IMR-90 (cell line): ENCODE data around the gene TIGAR. TPM values are rescaled to one million over a fixed set of nuclear protein-coding genes. Genes with fewer than 3 reads are reported as not detected.

ENCODE experiments used
- ATAC-seq: fragments of 200-7000 bp; cut with Tn5 transposase; 2 replicates; pipeline ENCODE4 v1.9.1; 2020; ENCODE audit warnings: low read depth, mild to moderate bottlenecking, moderate library complexity
- BruUV-seq: library from RNA; stranded (reverse); fragments of 400-500 nt; replicated peaks from 2 replicates; lab custom pipeline; 2021; lab: Mats Ljungman, UMichigan
- CTCF ChIA-PET: fragments of 300-600 bp; formaldehyde crosslinking; extraction: SDS; loops from one replicate; lab custom pipeline; 2021; ENCODE audit warnings: antibody characterized with exemption; lab: Yijun Ruan, JAX
- POLR2A ChIA-PET: fragments of 300-600 bp; sonication (Branson Sonifier 250); formaldehyde crosslinking; loops from one replicate; lab custom pipeline; 2022; ENCODE audit warnings: antibody characterized with exemption; ENCODE audit not compliant: unreplicated experiment; lab: Charles Lee
- DNase-seq: peaks from one replicate; pipeline ENCODE4 v3.0.0; 2013
- H2AFZ ChIP-seq: replicated peaks from 2 replicates; pipeline ENCODE3; 2013; ENCODE audit warnings: low read length, mild to moderate bottlenecking; ENCODE audit not compliant: poor library complexity
- H2AK5ac ChIP-seq: 2 replicates; pipeline ENCODE4 v1.6.1; 2013; ENCODE audit warnings: low read depth, low read length, inconsistent platforms
- H2AK9ac ChIP-seq: replicated peaks from 2 replicates; pipeline ENCODE3; 2013; ENCODE audit warnings: mild to moderate bottlenecking, low read depth, low read length, moderate library complexity; ENCODE audit not compliant: poor library complexity
- H2BK120ac ChIP-seq: 2 replicates; pipeline ENCODE4 v1.6.1; 2013; ENCODE audit warnings: low read depth, low read length, inconsistent platforms
- H2BK15ac ChIP-seq: 3 replicates; pipeline ENCODE4 v1.6.1; 2013; ENCODE audit warnings: low read depth, low read length, inconsistent platforms
- H2BK20ac ChIP-seq: 2 replicates; pipeline ENCODE4 v1.6.1; 2013; ENCODE audit warnings: low read depth, mild to moderate bottlenecking, inconsistent platforms, low read length, moderate library complexity
- H2BK5ac ChIP-seq: 2 replicates; pipeline ENCODE4 v1.6.1; 2013; ENCODE audit warnings: mild to moderate bottlenecking, low read depth, low read length, inconsistent platforms; ENCODE audit not compliant: poor library complexity, severe bottlenecking
- H3K14ac ChIP-seq: replicated peaks from 2 replicates; pipeline ENCODE4 v1.6.1; 2013; ENCODE audit warnings: low read depth, low read length, inconsistent platforms
- H3K18ac ChIP-seq: 2 replicates; pipeline ENCODE4 v1.6.1; 2013; ENCODE audit warnings: low read depth, low read length, control low read depth
- H3K23ac ChIP-seq: 2 replicates; pipeline ENCODE4 v1.6.1; 2013; ENCODE audit warnings: low read depth, low read length, inconsistent platforms
- H3K27ac ChIP-seq: 2 replicates; pipeline ENCODE4 v1.5.1; 2013; ENCODE audit warnings: mild to moderate bottlenecking, control low read depth, low read length; ENCODE audit not compliant: insufficient read depth
- H3K27me3 ChIP-seq: 2 replicates; pipeline ENCODE4 v1.6.1; 2013; ENCODE audit warnings: low read length; ENCODE audit not compliant: control insufficient read depth, insufficient read depth
- H3K36me3 ChIP-seq: 2 replicates; pipeline ENCODE4 v1.6.1; 2013; ENCODE audit warnings: low read length, mixed read lengths; ENCODE audit not compliant: control insufficient read depth, insufficient read depth
- H3K4ac ChIP-seq: 2 replicates; pipeline ENCODE4 v1.6.1; 2013; ENCODE audit warnings: low read depth, low read length, inconsistent platforms
- H3K4me1 ChIP-seq: 2 replicates; pipeline ENCODE4 v1.6.1; 2013; ENCODE audit warnings: low read length, mixed read lengths; ENCODE audit not compliant: control insufficient read depth, insufficient read depth
- H3K4me2 ChIP-seq: 2 replicates; pipeline ENCODE4 v1.6.1; 2013; ENCODE audit warnings: low read depth, mild to moderate bottlenecking, control low read depth, low read length, moderate library complexity
- H3K4me3 ChIP-seq: 2 replicates; pipeline ENCODE4 v1.5.1; 2013; ENCODE audit warnings: low read depth, mild to moderate bottlenecking, control low read depth, low read length, moderate library complexity; ENCODE audit not compliant: insufficient read depth
- H3K56ac ChIP-seq: 2 replicates; pipeline ENCODE4 v1.6.1; 2013; ENCODE audit warnings: low read length, inconsistent platforms; ENCODE audit not compliant: insufficient read depth; ENCODE audit errors: extremely low read depth
- H3K79me1 ChIP-seq, 2 experiments: 2 replicates each; pipeline ENCODE4 v1.6.1; 2013; ENCODE audit warnings: low read length in 2 of 2, inconsistent platforms in 1 of 2, low read depth in 1 of 2
- H3K9ac ChIP-seq: 2 replicates; pipeline ENCODE4 v1.6.1; 2013; ENCODE audit warnings: low read depth, low read length, control low read depth
- H3K9me1 ChIP-seq: 2 replicates; pipeline ENCODE4 v1.6.1; 2013; ENCODE audit warnings: low read length, inconsistent platforms; ENCODE audit not compliant: insufficient read depth
- H3K9me3 ChIP-seq: 2 replicates; pipeline ENCODE4 v1.6.1; 2013; ENCODE audit warnings: low read length; ENCODE audit not compliant: control insufficient read depth, insufficient read depth
- H4K20me1 ChIP-seq: 2 replicates; pipeline ENCODE4 v1.6.1; 2013; ENCODE audit warnings: low read length, inconsistent platforms; ENCODE audit not compliant: insufficient read depth
- H4K5ac ChIP-seq: 2 replicates; pipeline ENCODE4 v1.6.1; 2013; ENCODE audit warnings: mild to moderate bottlenecking, low read depth, low read length, control low read depth
- H4K8ac ChIP-seq, 2 experiments: 2 replicates each; pipeline ENCODE4 v1.6.1; 2013; ENCODE audit warnings: low read depth in 2 of 2, low read length in 2 of 2, control low read depth in 1 of 2, inconsistent platforms in 1 of 2
- H4K91ac ChIP-seq: 2 replicates; pipeline ENCODE4 v1.6.1; 2013; ENCODE audit warnings: low read depth, low read length, inconsistent platforms; ENCODE audit not compliant: insufficient read depth
- BHLHE40 ChIP-seq: fragments of 150-350 bp; IDR thresholded peaks from 2 replicates; pipeline ENCODE4 v1.6.1; 2016; ENCODE audit warnings: mild to moderate bottlenecking, low read depth, low read length
- CEBPB ChIP-seq: IDR thresholded peaks from 2 replicates; pipeline ENCODE4 v1.6.1; 2012; ENCODE audit warnings: low read depth, low read length, improper control_type of control experiment
- CHD1 ChIP-seq: IDR thresholded peaks from 2 replicates; pipeline ENCODE4 v1.6.1; 2012; ENCODE audit warnings: low read depth, low read length, improper control_type of control experiment
- CTCF ChIP-seq: conservative IDR thresholded peaks from 2 replicates; pipeline ENCODE4 v1.5.1; 2012; ENCODE audit warnings: mild to moderate bottlenecking, low read depth, low read length, improper control_type of control experiment
- ELK1 ChIP-seq: fragments of 150-350 bp; IDR thresholded peaks from 2 replicates; pipeline ENCODE4 v1.6.1; 2016; ENCODE audit warnings: low read depth, mild to moderate bottlenecking, low read length, moderate library complexity, borderline replicate concordance
- MAZ ChIP-seq: IDR thresholded peaks from 2 replicates; pipeline ENCODE4 v1.6.1; 2012; ENCODE audit warnings: low read depth, mild to moderate bottlenecking, low read length, improper control_type of control experiment, moderate library complexity, borderline replicate concordance
- POLR2A ChIP-seq: IDR thresholded peaks from 2 replicates; pipeline ENCODE4 v1.6.1; 2012; ENCODE audit warnings: mild to moderate bottlenecking, low read depth, low read length
- RAD21 ChIP-seq: IDR thresholded peaks from 2 replicates; pipeline ENCODE4 v1.6.1; 2012; ENCODE audit warnings: low read length, improper control_type of control experiment
- RCOR1 ChIP-seq: IDR thresholded peaks from 2 replicates; pipeline ENCODE4 v1.6.1; 2012; ENCODE audit warnings: mild to moderate bottlenecking, low read length, improper control_type of control experiment; ENCODE audit not compliant: insufficient replicate concordance
- RFX5 ChIP-seq: IDR thresholded peaks from 2 replicates; pipeline ENCODE4 v1.8.0; 2012; ENCODE audit warnings: low read depth, mild to moderate bottlenecking, low read length, moderate library complexity
- SMC3 ChIP-seq: fragments of 150-350 bp; IDR thresholded peaks from 2 replicates; pipeline ENCODE4 v1.6.1; 2016; ENCODE audit warnings: low read depth, mild to moderate bottlenecking, antibody characterized with exemption, low read length, moderate library complexity
- WGBS, 2 experiments: methylation state at CpG; one replicate each; pipeline versions ENCODE4 v1.1.5 to v1.1.7; 2013; ENCODE audit warnings: missing lambda C conversion rate in 2 of 2; ENCODE audit not compliant: insufficient read length in 1 of 2; ENCODE audit errors: extremely low coverage in 2 of 2; 5-methylcytosine and 5-hydroxymethylcytosine counted together
- dilution Hi-C: fragments of 300-500 bp; cut with HindIII; formaldehyde crosslinking; loops from one replicate; pipeline ENCODE4 v1.14.3; 2018; ENCODE audit warnings: low sequenced_read_pairs; ENCODE audit not compliant: unreplicated experiment
- in situ Hi-C: fragments of 300-500 bp; cut with MboI; formaldehyde crosslinking; loops from 3 replicates; pipeline ENCODE4 v1.14.3; 2019; ENCODE audit warnings: low sequenced_read_pairs, inconsistent platforms, mixed read lengths
- intact Hi-C: fragments of 100-400 bp; cut with micrococcal nuclease; formaldehyde crosslinking; loops from 2 replicates; pipeline ENCODE4 v1.10.0; 2022
- polyA plus RNA-seq, 3 experiments: library from polyadenylated mRNA; depleted of rRNA; stranded (reverse); fragments of >200 nt; gene quantifications; 2 replicates each; pipeline ENCODE4 v1.2.3, GENCODE V29; 2012; ENCODE audit warnings: low replicate concordance in 1 of 3
- total RNA-seq: library from RNA; depleted of rRNA; stranded (reverse); fragments of >200 nt; gene quantifications from 2 replicates; pipeline ENCODE4 v1.2.3, GENCODE V29; 2012

TIGAR gene
- total and polyA plus RNA-seq, 2 of the 4 experiments (the other 2 are of a cell fraction) = 7.3 to 13.7 TPM

GRCh38 chr12:4312251-4312650, 8.8 kb upstream of the TIGAR start:
- Histone ChIP-seq H3K4me3 (no peak overlapping the region), H3K27me3 (peaks cover 5% of the 10 kb centered on the region), H2AK9ac (no peak overlapping the region), H3K4me2 (no peak overlapping the region), H2AK5ac (no peak overlapping the region), H3K56ac (no peak overlapping the region), H3K36me3 (no peaks in the 10 kb centered on the region), H3K9ac (no peak overlapping the region), H3K23ac (no peak overlapping the region), H3K9me3 (no peaks in the 10 kb centered on the region), H3K9me1 (no peaks in the 10 kb centered on the region), H3K27ac (no peak overlapping the region), H2BK20ac (no peak overlapping the region), H4K20me1 (no peaks in the 10 kb centered on the region), H4K8ac (no peak overlapping the region), H3K4ac (no peak overlapping the region), H2BK120ac (no peak overlapping the region), H3K79me1 (no peaks in the 10 kb centered on the region), H4K91ac (no peak overlapping the region), H2BK5ac (no peak overlapping the region), H3K4me1 (no peaks in the 10 kb centered on the region), H2BK15ac (no peak overlapping the region), H4K5ac (no peak overlapping the region), H3K14ac (no peak overlapping the region), H3K18ac (no peak overlapping the region), H2AFZ (no peak overlapping the region)
- dilution Hi-C loops = no loop called here
- 80% methylated on average over 1 of the region's 2 CpGs; no CpG with 5 or more reads in 1 of the 2 experiments for WGBS, 2 experiments
- TF ChIP-seq POLR2A = no peak
- TF ChIP-seq SMC3 = no peak
- TF ChIP-seq RFX5 = no peak
- no peak for TF ChIP-seq CEBPB
- no peak for TF ChIP-seq CHD1
- no peak for TF ChIP-seq MAZ
- no peak for TF ChIP-seq CTCF
- no peak for TF ChIP-seq ELK1
- no peak for TF ChIP-seq BHLHE40
- no peak for TF ChIP-seq RAD21
- TF ChIP-seq RCOR1 = no peak
- intact Hi-C loops = no loop called here
- no peak for DNase-seq
- CTCF ChIA-PET = interaction anchor here (0.8 kb wide), 1 partner anchor 427 kb away, joined by 4 read pairs; no protein-coding TSS in a partner anchor
- ATAC-seq = no peak
- no TSS peak for BruUV-seq
- in situ Hi-C loops = no loop called here
- POLR2A ChIA-PET = no interaction called here
